GM23338 (cell line): ENCODE measurements around the gene MAP2K1. TPM values are rescaled to one million over a fixed set of nuclear protein-coding genes. Genes with fewer than 3 reads are reported as not detected.

Experiments
- ATAC-seq: fragments of 200-7000 bp; cut with Tn5 transposase; 3 replicates; pipeline ENCODE4 v1.9.1; 2020
- DNase-seq: peaks from one replicate; pipeline ENCODE4 v3.0.0-alpha.2; 2015; ENCODE audit warnings: low spot score
- H2AFZ ChIP-seq: fragments of 200-600 bp; sonication (generic); 2 replicates; pipeline ENCODE4 v1.8.0; 2016; ENCODE audit warnings: antibody characterized with exemption, mild to moderate bottlenecking, moderate library complexity
- H3F3A ChIP-seq: fragments of 200-600 bp; sonication (generic); replicated peaks from 2 replicates; pipeline ENCODE4 v1.8.0; 2017; ENCODE audit warnings: antibody characterized with exemption, mixed run types, low read depth
- H3K27ac ChIP-seq: fragments of 200-600 bp; sonication (generic); 2 replicates; pipeline ENCODE4 v1.6.1; 2016; ENCODE audit warnings: low read depth
- H3K27me3 ChIP-seq: fragments of 200-600 bp; sonication (generic); 2 replicates; pipeline ENCODE4 v1.8.0; 2016; ENCODE audit warnings: mild to moderate bottlenecking, mixed run types, moderate library complexity; ENCODE audit not compliant: insufficient read depth
- H3K36me3 ChIP-seq: fragments of 200-600 bp; sonication (generic); 2 replicates; pipeline ENCODE4 v1.8.0; 2016; ENCODE audit warnings: mild to moderate bottlenecking; ENCODE audit not compliant: insufficient read depth
- H3K4me1 ChIP-seq: fragments of 200-600 bp; sonication (generic); 2 replicates; pipeline ENCODE4 v1.8.0; 2016; ENCODE audit warnings: mild to moderate bottlenecking, moderate library complexity; ENCODE audit not compliant: insufficient read depth
- H3K4me2 ChIP-seq: fragments of 200-600 bp; sonication (generic); 2 replicates; pipeline ENCODE4 v1.7.1; 2017; ENCODE audit warnings: mixed run types
- H3K4me3 ChIP-seq: fragments of 200-600 bp; sonication (generic); 2 replicates; pipeline ENCODE4 v1.6.1; 2016; ENCODE audit warnings: mixed run types
- H3K79me2 ChIP-seq: fragments of 200-600 bp; sonication (generic); replicated peaks from 2 replicates; pipeline ENCODE4 v1.8.0; 2017; ENCODE audit warnings: mild to moderate bottlenecking; ENCODE audit not compliant: insufficient read depth
- H3K9me2 ChIP-seq: fragments of 200-600 bp; sonication (generic); 2 replicates; pipeline ENCODE4 v1.8.0; 2017; ENCODE audit not compliant: insufficient read depth
- H4K20me1 ChIP-seq: fragments of 200-600 bp; sonication (generic); replicated peaks from 2 replicates; pipeline ENCODE4 v1.8.0; 2017; ENCODE audit warnings: mild to moderate bottlenecking; ENCODE audit not compliant: insufficient read depth
- H3K27ac Mint-ChIP-seq: 2 replicates; pipeline ENCODE4 v1.8.0; 2020; ENCODE audit warnings: inconsistent platforms, mild to moderate bottlenecking, moderate library complexity, mixed read lengths
- H3K27me3 Mint-ChIP-seq: 3 replicates; pipeline ENCODE4 v1.8.0; 2022; ENCODE audit warnings: low read depth, mild to moderate bottlenecking, moderate library complexity, mixed read lengths, inconsistent platforms; ENCODE audit not compliant: insufficient read depth, poor library complexity
- H3K36me3 Mint-ChIP-seq: 3 replicates; pipeline ENCODE4 v1.8.0; 2021; ENCODE audit warnings: low read depth, mild to moderate bottlenecking, inconsistent platforms, moderate library complexity, mixed read lengths
- H3K4me1 Mint-ChIP-seq: 3 replicates; pipeline ENCODE4 v1.8.0; 2020; ENCODE audit warnings: mild to moderate bottlenecking, inconsistent platforms, mixed read lengths
- H3K4me3 Mint-ChIP-seq: 3 replicates; pipeline ENCODE4 v1.8.0; 2021; ENCODE audit warnings: moderate library complexity, mild to moderate bottlenecking, inconsistent platforms, mixed read lengths
- H3K9me3 Mint-ChIP-seq: 3 replicates; pipeline ENCODE4 v1.8.0; 2020; ENCODE audit warnings: moderate library complexity, mild to moderate bottlenecking, inconsistent platforms, mixed read lengths
- CREB1 ChIP-seq: fragments of 250-450 bp; sonication (Bioruptor Pico); IDR thresholded peaks from 2 replicates; pipeline ENCODE4 v1.5.0; 2020; ENCODE audit warnings: low read depth, mild to moderate bottlenecking, moderate library complexity
- CTCF ChIP-seq, 2 experiments: fragments of 200-600 bp in 1 of 2; sonication (generic) in 1 of 2; conservative IDR thresholded peaks; 2 replicates each; pipeline versions ENCODE4 v1.5.1 to v1.6.1; 2016 to 2017; ENCODE audit warnings: antibody characterized with exemption in 2 of 2, low read depth in 2 of 2, mild to moderate bottlenecking in 2 of 2, moderate library complexity in 1 of 2
- EZH2phosphoT487 ChIP-seq: fragments of 200-600 bp; sonication (generic); IDR thresholded peaks from one replicate; pipeline ENCODE4 v1.8.1; 2018; ENCODE audit warnings: antibody characterized with exemption; ENCODE audit not compliant: unreplicated experiment
- JUNB ChIP-seq: IDR thresholded peaks from one replicate; pipeline ENCODE4 v1.6.1; 2016; ENCODE audit warnings: antibody characterized with exemption; ENCODE audit not compliant: unreplicated experiment
- NANOG ChIP-seq: IDR thresholded peaks from 2 replicates; pipeline ENCODE4 v1.6.1; 2016; ENCODE audit warnings: antibody characterized with exemption, borderline replicate concordance
- POLR2AphosphoS5 ChIP-seq: IDR thresholded peaks from 2 replicates; pipeline ENCODE4 v1.6.1; 2016; ENCODE audit warnings: antibody characterized with exemption, low read depth
- REST ChIP-seq: IDR thresholded peaks from one replicate; pipeline ENCODE4 v1.6.1; 2018; ENCODE audit warnings: antibody characterized with exemption; ENCODE audit not compliant: unreplicated experiment
- STAT1 ChIP-seq: IDR thresholded peaks from one replicate; pipeline ENCODE4 v1.6.1; 2016; ENCODE audit warnings: antibody characterized with exemption; ENCODE audit not compliant: unreplicated experiment
- ZNF114 ChIP-seq: fragments of 250-450 bp; sonication (Bioruptor Pico); IDR thresholded peaks from 2 replicates; pipeline ENCODE4 v1.5.0; 2020; ENCODE audit warnings: mild to moderate bottlenecking, moderate library complexity
- ZNF331 ChIP-seq: fragments of 250-450 bp; sonication (Bioruptor Pico); IDR thresholded peaks from 2 replicates; pipeline ENCODE4 v1.5.0; 2020; ENCODE audit warnings: low read depth, mild to moderate bottlenecking, moderate library complexity
- polyA plus RNA-seq: library from polyadenylated mRNA; unstranded; fragments of >200 nt; fragmentation: Nextera tagmentation; extraction: Ambion mirVana; gene quantifications from 2 replicates; pipeline ENCODE4 v1.2.1, GENCODE V29; 2016
- total RNA-seq: library from RNA; depleted of rRNA; stranded (reverse); fragments of >200 nt; shearing (Covaris generic); gene quantifications from 2 replicates; pipeline ENCODE4 v1.2.3, GENCODE V29; 2014
- TF ChIP-seq, protein P1 (sequence below): IDR thresholded peaks from 2 replicates; pipeline ENCODE4 v1.6.1; 2016; ENCODE audit warnings: antibody characterized with exemption
- TF ChIP-seq, protein P2 (sequence below): fragments of 250-450 bp; sonication (Bioruptor Pico); IDR thresholded peaks from 2 replicates; pipeline ENCODE4 v1.5.0; 2020; ENCODE audit warnings: mild to moderate bottlenecking, moderate library complexity

MAP2K1 gene
- total and polyA plus RNA-seq, 2 experiments from 2014 or later = 42.0 to 68.5 TPM

DNA sequence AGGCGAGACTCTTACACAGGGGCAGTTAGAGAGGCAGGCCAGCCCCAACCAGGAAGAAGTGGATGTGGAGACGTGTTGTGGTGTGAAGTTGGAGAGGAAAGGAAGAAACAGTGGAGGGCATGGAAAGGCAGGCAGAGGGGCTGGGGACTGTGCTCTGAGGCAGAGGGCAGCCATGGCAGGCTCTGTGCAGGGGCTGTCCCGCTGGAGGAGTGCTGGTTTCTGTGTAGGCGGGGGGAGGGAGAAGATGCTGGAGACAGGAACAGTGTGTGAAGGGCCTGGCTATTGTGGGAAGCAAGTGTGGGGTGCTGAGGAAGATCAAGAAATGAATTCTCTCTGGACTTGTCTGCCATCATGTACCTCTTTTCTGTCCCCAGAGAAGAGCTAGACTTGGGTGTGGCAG is 89.8 kb downstream of the MAP2K1 start (continued):
- TF ChIP-seq, protein P1, sequence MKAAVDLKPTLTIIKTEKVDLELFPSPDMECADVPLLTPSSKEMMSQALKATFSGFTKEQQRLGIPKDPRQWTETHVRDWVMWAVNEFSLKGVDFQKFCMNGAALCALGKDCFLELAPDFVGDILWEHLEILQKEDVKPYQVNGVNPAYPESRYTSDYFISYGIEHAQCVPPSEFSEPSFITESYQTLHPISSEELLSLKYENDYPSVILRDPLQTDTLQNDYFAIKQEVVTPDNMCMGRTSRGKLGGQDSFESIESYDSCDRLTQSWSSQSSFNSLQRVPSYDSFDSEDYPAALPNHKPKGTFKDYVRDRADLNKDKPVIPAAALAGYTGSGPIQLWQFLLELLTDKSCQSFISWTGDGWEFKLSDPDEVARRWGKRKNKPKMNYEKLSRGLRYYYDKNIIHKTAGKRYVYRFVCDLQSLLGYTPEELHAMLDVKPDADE = no peak
- TF ChIP-seq EZH2phosphoT487 = no peak

- Histone ChIP-seq H3K27me3 (no peaks in the 10 kb centered on the region), H3F3A (peaks cover 25% of the 10 kb centered on the region), H3K9me2 (no peaks in the 10 kb centered on the region), H3K4me2 (no peak overlapping the region), H3K36me3 (peaks cover 6% of the 10 kb centered on the region; the same call in 1 of the 2 replicates), H3K4me3 (no peak overlapping the region), H2AFZ (no peak overlapping the region), H3K4me1 (peaks cover 43% of the 10 kb centered on the region), H4K20me1 (no peaks in the 10 kb centered on the region; the same call in 1 of the 2 replicates), H3K79me2 (peaks cover 15% of the 10 kb centered on the region), H3K27ac (no peak overlapping the region)
- Mint-ChIP-seq H3K9me3 (no peaks in the 10 kb centered on the region), H3K27me3 (peaks cover 8% of the 10 kb centered on the region), H3K4me1 (peaks cover 60% of the 10 kb centered on the region), H3K27ac (0 out of 2 replicates have a peak overlapping the region, but pooled peaks have one; percentile 71), H3K4me3 (no peak overlapping the region), H3K36me3 (peaks cover 13% of the 10 kb centered on the region)
- DNase-seq (no peak), ATAC-seq (no peak)
- TF ChIP-seq ZNF331 = no peak
- no peak for TF ChIP-seq ZNF114 (CRISPR knock-in tag)
- no peak for TF ChIP-seq EZH2phosphoT487
- TF ChIP-seq, protein P2, sequence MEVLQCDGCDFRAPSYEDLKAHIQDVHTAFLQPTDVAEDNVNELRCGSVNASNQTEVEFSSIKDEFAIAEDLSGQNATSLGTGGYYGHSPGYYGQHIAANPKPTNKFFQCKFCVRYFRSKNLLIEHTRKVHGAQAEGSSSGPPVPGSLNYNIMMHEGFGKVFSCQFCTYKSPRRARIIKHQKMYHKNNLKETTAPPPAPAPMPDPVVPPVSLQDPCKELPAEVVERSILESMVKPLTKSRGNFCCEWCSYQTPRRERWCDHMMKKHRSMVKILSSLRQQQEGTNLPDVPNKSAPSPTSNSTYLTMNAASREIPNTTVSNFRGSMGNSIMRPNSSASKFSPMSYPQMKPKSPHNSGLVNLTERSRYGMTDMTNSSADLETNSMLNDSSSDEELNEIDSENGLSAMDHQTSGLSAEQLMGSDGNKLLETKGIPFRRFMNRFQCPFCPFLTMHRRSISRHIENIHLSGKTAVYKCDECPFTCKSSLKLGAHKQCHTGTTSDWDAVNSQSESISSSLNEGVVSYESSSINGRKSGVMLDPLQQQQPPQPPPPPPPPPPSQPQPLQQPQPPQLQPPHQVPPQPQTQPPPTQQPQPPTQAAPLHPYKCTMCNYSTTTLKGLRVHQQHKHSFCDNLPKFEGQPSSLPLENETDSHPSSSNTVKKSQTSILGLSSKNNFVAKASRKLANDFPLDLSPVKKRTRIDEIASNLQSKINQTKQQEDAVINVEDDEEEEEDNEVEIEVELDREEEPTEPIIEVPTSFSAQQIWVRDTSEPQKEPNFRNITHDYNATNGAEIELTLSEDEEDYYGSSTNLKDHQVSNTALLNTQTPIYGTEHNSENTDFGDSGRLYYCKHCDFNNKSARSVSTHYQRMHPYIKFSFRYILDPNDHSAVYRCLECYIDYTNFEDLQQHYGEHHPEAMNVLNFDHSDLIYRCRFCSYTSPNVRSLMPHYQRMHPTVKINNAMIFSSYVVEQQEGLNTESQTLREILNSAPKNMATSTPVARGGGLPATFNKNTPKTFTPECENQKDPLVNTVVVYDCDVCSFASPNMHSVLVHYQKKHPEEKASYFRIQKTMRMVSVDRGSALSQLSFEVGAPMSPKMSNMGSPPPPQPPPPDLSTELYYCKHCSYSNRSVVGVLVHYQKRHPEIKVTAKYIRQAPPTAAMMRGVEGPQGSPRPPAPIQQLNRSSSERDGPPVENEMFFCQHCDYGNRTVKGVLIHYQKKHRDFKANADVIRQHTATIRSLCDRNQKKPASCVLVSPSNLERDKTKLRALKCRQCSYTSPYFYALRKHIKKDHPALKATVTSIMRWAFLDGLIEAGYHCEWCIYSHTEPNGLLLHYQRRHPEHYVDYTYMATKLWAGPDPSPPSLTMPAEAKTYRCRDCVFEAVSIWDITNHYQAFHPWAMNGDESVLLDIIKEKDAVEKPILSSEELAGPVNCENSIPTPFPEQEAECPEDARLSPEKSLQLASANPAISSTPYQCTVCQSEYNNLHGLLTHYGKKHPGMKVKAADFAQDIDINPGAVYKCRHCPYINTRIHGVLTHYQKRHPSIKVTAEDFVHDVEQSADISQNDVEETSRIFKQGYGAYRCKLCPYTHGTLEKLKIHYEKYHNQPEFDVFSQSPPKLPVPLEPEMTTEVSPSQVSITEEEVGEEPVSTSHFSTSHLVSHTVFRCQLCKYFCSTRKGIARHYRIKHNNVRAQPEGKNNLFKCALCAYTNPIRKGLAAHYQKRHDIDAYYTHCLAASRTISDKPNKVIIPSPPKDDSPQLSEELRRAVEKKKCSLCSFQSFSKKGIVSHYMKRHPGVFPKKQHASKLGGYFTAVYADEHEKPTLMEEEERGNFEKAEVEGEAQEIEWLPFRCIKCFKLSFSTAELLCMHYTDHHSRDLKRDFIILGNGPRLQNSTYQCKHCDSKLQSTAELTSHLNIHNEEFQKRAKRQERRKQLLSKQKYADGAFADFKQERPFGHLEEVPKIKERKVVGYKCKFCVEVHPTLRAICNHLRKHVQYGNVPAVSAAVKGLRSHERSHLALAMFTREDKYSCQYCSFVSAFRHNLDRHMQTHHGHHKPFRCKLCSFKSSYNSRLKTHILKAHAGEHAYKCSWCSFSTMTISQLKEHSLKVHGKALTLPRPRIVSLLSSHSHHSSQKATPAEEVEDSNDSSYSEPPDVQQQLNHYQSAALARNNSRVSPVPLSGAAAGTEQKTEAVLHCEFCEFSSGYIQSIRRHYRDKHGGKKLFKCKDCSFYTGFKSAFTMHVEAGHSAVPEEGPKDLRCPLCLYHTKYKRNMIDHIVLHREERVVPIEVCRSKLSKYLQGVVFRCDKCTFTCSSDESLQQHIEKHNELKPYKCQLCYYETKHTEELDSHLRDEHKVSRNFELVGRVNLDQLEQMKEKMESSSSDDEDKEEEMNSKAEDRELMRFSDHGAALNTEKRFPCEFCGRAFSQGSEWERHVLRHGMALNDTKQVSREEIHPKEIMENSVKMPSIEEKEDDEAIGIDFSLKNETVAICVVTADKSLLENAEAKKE (CRISPR knock-in tag) = no peak
- TF ChIP-seq JUNB = no peak
- TF ChIP-seq NANOG = no peak
- no peak for TF ChIP-seq REST
- TF ChIP-seq CTCF (conservative IDR thresholded peaks at IDR 0.05; ENCODE audit: low read depth in 2 of 2) = no peak
- no peak for TF ChIP-seq POLR2AphosphoS5
- TF ChIP-seq CREB1 = no peak
- no peak for TF ChIP-seq STAT1
- TF ChIP-seq, protein P1 = no peak
These were observed 90.3 kb downstream of the MAP2K1 start for GRCh38 chr15:66477011-66477410.
